ENCODE results near the gene KANK4. TPM values are rescaled to one million over a fixed set of nuclear protein-coding genes. Genes with fewer than 3 reads are reported as not detected.

KANK4 gene
- total and polyA plus RNA-seq, 7 experiments from 2014 or later = not detected

DNA sequence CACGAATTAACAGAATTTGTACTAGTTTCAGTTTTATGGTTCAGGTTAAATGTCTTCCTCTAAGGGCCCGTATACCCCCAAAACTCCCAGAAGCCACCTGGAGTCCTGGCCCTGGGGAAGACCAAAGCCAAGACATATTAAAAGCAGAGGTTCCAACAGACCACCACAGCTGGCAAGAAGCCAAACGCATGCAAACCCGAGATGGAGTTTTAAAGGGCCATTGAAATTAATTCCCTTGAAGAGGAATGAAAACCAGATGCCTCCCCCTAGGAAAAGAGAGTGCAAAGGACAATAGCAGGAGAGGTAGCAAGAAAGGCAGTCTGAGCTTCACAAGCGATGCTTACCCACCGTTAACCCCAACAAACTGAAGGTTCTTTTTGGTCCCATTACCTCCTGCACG is 48.1 kb downstream of the KANK4 start:
- Mint-ChIP-seq H3K36me3 (peaks cover 0 to 8% (median 0%) of the 10 kb centered on the region in 5 donors), H3K27ac (peak overlapping the region; percentile 85 to 97 (median 95)), H3K27me3 (no peaks in the 10 kb centered on the region), H3K4me3 (peak overlapping the region in 4 of 10 donors; percentile 11 to 71 (median 66)), H3K4me1 (peaks cover 25 to 42% (median 34%) of the 10 kb centered on the region in 7 donors), H3K9me3 (peaks cover 0 to 6% (median 0%) of the 10 kb centered on the region in 11 donors)
- ATAC-seq = no peak
- no peaks in the 10 kb centered on the region for H3K27me3 ChIP-seq (ENCODE audit: control insufficient read depth in 2 of 2, insufficient read depth in 2 of 2, low read length in 2 of 2)
- H3K9me3 ChIP-seq (ENCODE audit: control insufficient read depth in 2 of 3, low read length in 3 of 3) = no peaks in the 10 kb centered on the region
- ChIA-PET CTCF (no interaction called here), POLR2A (interaction anchor here (1.1 kb wide), 1 partner anchor 164 kb away, joined by 7 read pairs; no protein-coding TSS in a partner anchor)
- H3K4me1 ChIP-seq (ENCODE audit: control insufficient read depth in 2 of 2, insufficient read depth in 2 of 2, low read length in 2 of 2) = peaks cover 6 to 19% of the 10 kb centered on the region in 2 donors
- H3K27ac ChIP-seq (ENCODE audit: low read depth, low read length) = no peak overlapping the region
- no peak for DNase-seq
- H3K36me3 ChIP-seq (ENCODE audit: control insufficient read depth in 2 of 3, insufficient read depth in 3 of 3, low read length in 3 of 3) = no peaks in the 10 kb centered on the region
- intact Hi-C loops (cut with micrococcal nuclease) = loop anchor here in 1 of 2 donors (10.0 kb wide), 1 partner anchor 64 kb away; no protein-coding TSS in a partner anchor
- H3K4me3 ChIP-seq (ENCODE audit: low read length) = no peak overlapping the region

DNA sequence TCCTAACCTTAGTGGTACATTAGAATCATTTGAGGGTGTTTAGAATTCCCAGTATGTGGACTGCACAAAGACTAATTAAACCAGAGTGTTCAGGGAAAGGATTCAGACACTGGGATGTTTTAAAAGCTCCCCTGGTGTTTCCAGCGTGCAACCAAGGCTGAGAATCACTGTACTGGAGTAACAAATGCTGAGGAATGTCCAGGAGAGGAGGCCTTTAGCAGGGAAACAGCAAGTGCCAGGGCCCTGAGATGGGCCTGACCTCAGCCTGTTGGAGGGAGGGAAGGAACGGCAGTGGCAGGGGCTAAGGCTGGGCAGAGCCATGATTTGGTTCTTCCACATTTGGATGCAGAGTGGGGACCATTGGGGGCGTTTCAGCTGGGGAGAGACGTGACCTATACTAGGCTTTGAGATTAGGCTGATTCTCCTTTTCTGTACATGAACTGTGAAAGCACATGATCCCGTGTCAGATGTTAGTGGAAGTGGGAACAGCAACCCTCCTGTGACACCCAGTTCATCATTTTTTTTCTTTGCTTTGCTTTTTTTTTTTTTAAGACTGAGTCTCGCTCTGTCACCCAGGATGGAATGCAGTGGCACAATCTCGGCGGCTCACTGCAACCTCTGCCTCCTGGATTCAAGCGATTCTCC is 49.3 kb downstream of the KANK4 start:
- DNase-seq = no peak
- no peaks in the 10 kb centered on the region for H3K36me3 ChIP-seq (ENCODE audit: control insufficient read depth in 2 of 3, insufficient read depth in 3 of 3, low read length in 3 of 3)
- ChIA-PET POLR2A (no interaction called here), CTCF (no interaction called here)
- no peak overlapping the region for H3K4me3 ChIP-seq (ENCODE audit: low read length)
- H3K27ac Mint-ChIP-seq = peak overlapping the region in 4 of 9 donors; percentile 28 to 96 (median 62)
- H3K9me3 ChIP-seq (ENCODE audit: control insufficient read depth in 2 of 3, low read length in 3 of 3) = no peaks in the 10 kb centered on the region
- no peaks in the 10 kb centered on the region for H3K27me3 Mint-ChIP-seq
- H3K27me3 ChIP-seq (ENCODE audit: control insufficient read depth in 2 of 2, insufficient read depth in 2 of 2, low read length in 2 of 2) = no peaks in the 10 kb centered on the region
- H3K27ac ChIP-seq (ENCODE audit: low read depth, low read length) = no peak overlapping the region
- H3K4me3 Mint-ChIP-seq = no peak overlapping the region
- H3K4me1 ChIP-seq (ENCODE audit: control insufficient read depth in 2 of 2, insufficient read depth in 2 of 2, low read length in 2 of 2) = peaks cover 6 to 19% of the 10 kb centered on the region in 2 donors
- peaks cover 0 to 4% (median 0%) of the 10 kb centered on the region in 11 donors for H3K9me3 Mint-ChIP-seq
- H3K4me1 Mint-ChIP-seq = peaks cover 25 to 40% (median 34%) of the 10 kb centered on the region in 7 donors
- ATAC-seq = no peak
- peaks cover 0 to 8% (median 0%) of the 10 kb centered on the region in 5 donors for H3K36me3 Mint-ChIP-seq
- intact Hi-C loops (cut with micrococcal nuclease) = loop anchor here in 1 of 2 donors (10.0 kb wide), 1 partner anchor 65 kb away; no protein-coding TSS in a partner anchor

DNA sequence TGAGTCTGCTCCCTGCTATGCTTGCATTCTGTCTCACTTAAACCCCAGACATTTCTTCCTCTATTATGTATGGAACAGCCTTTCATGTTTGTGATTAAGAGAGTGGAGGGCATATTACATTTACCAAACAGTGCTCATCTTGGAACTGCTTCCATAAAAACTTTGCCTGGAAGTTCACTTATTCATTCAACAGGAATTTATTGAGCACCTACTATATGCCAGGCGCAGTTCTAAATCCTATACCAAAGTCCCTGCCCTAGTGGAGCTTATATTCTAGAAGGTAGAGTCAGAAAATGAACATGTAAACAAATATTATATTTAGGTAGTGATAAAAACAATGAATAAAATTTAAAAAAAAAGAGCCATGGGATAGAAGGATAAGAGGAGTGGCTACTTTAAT is 49.8 kb downstream of the KANK4 start:
- Mint-ChIP-seq H3K4me1 (peaks cover 25 to 39% (median 34%) of the 10 kb centered on the region in 7 donors), H3K4me3 (no peak overlapping the region), H3K27me3 (no peaks in the 10 kb centered on the region), H3K27ac (peak overlapping the region in 4 of 9 donors; percentile 22 to 96 (median 62)), H3K36me3 (peaks cover 0 to 8% (median 0%) of the 10 kb centered on the region in 5 donors), H3K9me3 (peaks cover 0 to 4% (median 0%) of the 10 kb centered on the region in 11 donors)
- no peaks in the 10 kb centered on the region for H3K9me3 ChIP-seq (ENCODE audit: control insufficient read depth in 2 of 3, low read length in 3 of 3)
- ChIA-PET POLR2A (no interaction called here), CTCF (no interaction called here)
- DNase-seq (no peak), ATAC-seq (no peak)
- peaks cover 6 to 19% of the 10 kb centered on the region in 2 donors for H3K4me1 ChIP-seq (ENCODE audit: control insufficient read depth in 2 of 2, insufficient read depth in 2 of 2, low read length in 2 of 2)
- H3K27me3 ChIP-seq (ENCODE audit: control insufficient read depth in 2 of 2, insufficient read depth in 2 of 2, low read length in 2 of 2) = no peaks in the 10 kb centered on the region
- intact Hi-C loops (cut with micrococcal nuclease) = no loop called here
- no peak overlapping the region for H3K27ac ChIP-seq (ENCODE audit: low read depth, low read length)
- H3K4me3 ChIP-seq (ENCODE audit: low read length) = no peak overlapping the region
- H3K36me3 ChIP-seq (ENCODE audit: control insufficient read depth in 2 of 3, insufficient read depth in 3 of 3, low read length in 3 of 3) = no peaks in the 10 kb centered on the region

DNA sequence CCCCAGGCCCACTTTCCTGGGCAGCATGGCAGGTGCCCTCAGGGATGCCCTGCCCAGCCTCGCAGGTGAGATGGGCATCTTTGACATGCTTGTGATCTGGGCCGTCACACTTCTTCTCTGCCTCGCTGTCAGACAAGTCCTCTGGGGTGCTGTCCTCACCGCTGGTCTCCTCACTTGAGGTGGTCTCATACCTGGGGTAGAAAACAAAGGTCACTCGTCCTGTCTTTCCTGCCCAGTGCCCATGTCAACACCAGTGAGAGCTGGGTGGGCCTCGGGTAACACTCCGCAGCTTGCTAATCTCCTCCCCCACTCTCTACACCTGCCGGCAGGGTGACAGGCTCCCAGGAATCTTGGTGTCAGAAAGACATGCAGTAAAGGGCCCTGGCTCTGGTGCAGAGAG is 50.9 kb downstream of the KANK4 start:
- H3K27ac Mint-ChIP-seq = peak overlapping the region in 1 of 9 donors; percentile 17
- ATAC-seq (no peak), DNase-seq (no peak)
- H3K4me3 ChIP-seq (ENCODE audit: low read length) = no peak overlapping the region
- peaks cover 0 to 4% (median 0%) of the 10 kb centered on the region in 11 donors for H3K9me3 Mint-ChIP-seq
- ChIA-PET POLR2A (no interaction called here), CTCF (no interaction called here)
- H3K36me3 Mint-ChIP-seq = peaks cover 0 to 8% (median 0%) of the 10 kb centered on the region in 5 donors
- H3K27me3 ChIP-seq (ENCODE audit: control insufficient read depth in 2 of 2, insufficient read depth in 2 of 2, low read length in 2 of 2) = no peaks in the 10 kb centered on the region
- peaks cover 0 to 3% (median 0%) of the 10 kb centered on the region in 5 donors for H3K27me3 Mint-ChIP-seq
- H3K9me3 ChIP-seq (ENCODE audit: control insufficient read depth in 2 of 3, low read length in 3 of 3) = no peaks in the 10 kb centered on the region
- H3K4me3 Mint-ChIP-seq = no peak overlapping the region
- H3K4me1 Mint-ChIP-seq = peaks cover 22 to 32% (median 26%) of the 10 kb centered on the region in 7 donors
- intact Hi-C loops (cut with micrococcal nuclease) = no loop called here
- peaks cover 6 to 19% of the 10 kb centered on the region in 2 donors for H3K4me1 ChIP-seq (ENCODE audit: control insufficient read depth in 2 of 2, insufficient read depth in 2 of 2, low read length in 2 of 2)
- no peak overlapping the region for H3K27ac ChIP-seq (ENCODE audit: low read depth, low read length)
- no peaks in the 10 kb centered on the region for H3K36me3 ChIP-seq (ENCODE audit: control insufficient read depth in 2 of 3, insufficient read depth in 3 of 3, low read length in 3 of 3)

DNA sequence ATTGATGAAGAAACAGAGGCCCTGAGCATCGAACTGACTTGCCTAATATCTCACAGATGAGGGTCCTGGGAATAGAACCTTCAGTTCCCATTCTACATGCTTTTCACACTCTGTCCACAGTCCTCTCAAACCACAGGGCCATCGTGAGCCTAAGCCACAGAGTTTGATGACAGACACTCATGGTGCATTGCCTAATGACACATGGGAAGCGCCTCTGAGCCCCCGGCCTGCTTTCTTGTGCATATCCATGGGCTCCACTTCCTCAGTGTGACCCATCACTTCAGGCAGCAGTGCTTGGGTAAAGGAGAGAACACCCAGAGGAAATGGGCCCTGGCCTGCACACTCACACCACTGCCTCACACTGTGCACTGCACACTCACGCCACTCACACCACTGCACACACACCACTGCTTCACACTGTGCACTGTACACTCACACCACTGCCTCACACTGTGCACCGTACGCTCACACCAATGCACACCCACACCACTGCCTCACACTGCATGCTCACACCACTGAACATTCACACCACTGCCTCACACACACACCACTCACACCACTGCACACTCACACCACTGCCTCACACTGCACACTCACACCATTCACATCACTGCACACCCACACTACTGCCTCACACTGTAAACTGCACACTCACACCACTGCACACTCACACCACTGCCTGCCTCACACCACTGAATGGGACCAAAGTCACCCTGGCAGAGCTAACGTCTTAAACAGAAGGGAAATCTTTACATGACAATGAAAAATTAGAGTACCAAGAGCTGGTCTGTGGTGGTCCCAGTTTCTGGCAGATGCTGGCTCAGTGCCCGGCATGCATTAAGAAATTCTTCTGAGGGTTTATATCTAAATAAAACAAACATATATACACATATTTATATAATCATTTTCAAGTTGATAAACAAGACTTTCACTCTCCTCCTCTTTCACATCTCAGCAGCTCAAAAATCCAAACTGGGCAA is 53.0 kb downstream of the KANK4 start:
- H3K27ac ChIP-seq (ENCODE audit: low read depth, low read length) = no peak overlapping the region
- Mint-ChIP-seq H3K36me3 (no peaks in the 10 kb centered on the region), H3K4me3 (no peak overlapping the region), H3K27me3 (peaks cover 4 to 13% (median 7%) of the 10 kb centered on the region in 5 donors), H3K9me3 (peaks cover 0 to 9% (median 0%) of the 10 kb centered on the region in 11 donors), H3K27ac (peak overlapping the region in 1 of 9 donors; percentile 51), H3K4me1 (peaks cover 5 to 17% (median 8%) of the 10 kb centered on the region in 7 donors)
- H3K36me3 ChIP-seq (ENCODE audit: control insufficient read depth in 2 of 3, insufficient read depth in 3 of 3, low read length in 3 of 3) = no peaks in the 10 kb centered on the region
- H3K27me3 ChIP-seq (ENCODE audit: control insufficient read depth in 2 of 2, insufficient read depth in 2 of 2, low read length in 2 of 2) = no peaks in the 10 kb centered on the region
- ATAC-seq (peak; percentile 49), DNase-seq (no peak)
- no peak overlapping the region for H3K4me3 ChIP-seq (ENCODE audit: low read length)
- no peaks in the 10 kb centered on the region for H3K9me3 ChIP-seq (ENCODE audit: control insufficient read depth in 2 of 3, low read length in 3 of 3)
- ChIA-PET CTCF (interaction anchor here (0.6 kb wide), 1 partner anchor 91 kb away, joined by 3 read pairs; no protein-coding TSS in a partner anchor), POLR2A (no interaction called here)
- intact Hi-C loops (cut with micrococcal nuclease) = no loop called here
- H3K4me1 ChIP-seq (ENCODE audit: control insufficient read depth in 2 of 2, insufficient read depth in 2 of 2, low read length in 2 of 2) = peaks cover 0 to 5% of the 10 kb centered on the region in 2 donors

- ATAC-seq (no peak), DNase-seq (no peak)
- Histone ChIP-seq H3K27me3 (ENCODE audit: control insufficient read depth in 2 of 2, insufficient read depth in 2 of 2, low read length in 2 of 2) (no peaks in the 10 kb centered on the region), H3K27ac (ENCODE audit: low read depth, low read length) (no peak overlapping the region), H3K4me3 (ENCODE audit: low read length) (no peak overlapping the region), H3K36me3 (ENCODE audit: control insufficient read depth in 2 of 3, insufficient read depth in 3 of 3, low read length in 3 of 3) (no peaks in the 10 kb centered on the region), H3K9me3 (ENCODE audit: control insufficient read depth in 2 of 3, low read length in 3 of 3) (no peaks in the 10 kb centered on the region), H3K4me1 (ENCODE audit: control insufficient read depth in 2 of 2, insufficient read depth in 2 of 2, low read length in 2 of 2) (no peaks in the 10 kb centered on the region)
- Mint-ChIP-seq H3K27ac (no peak overlapping the region), H3K4me1 (peaks cover 0 to 2% (median 0%) of the 10 kb centered on the region in 7 donors), H3K9me3 (peaks cover 0 to 9% (median 0%) of the 10 kb centered on the region in 11 donors), H3K4me3 (no peak overlapping the region), H3K27me3 (peaks cover 4 to 13% (median 7%) of the 10 kb centered on the region in 5 donors), H3K36me3 (no peaks in the 10 kb centered on the region)
- intact Hi-C loops (cut with micrococcal nuclease) = no loop called here
- ChIA-PET CTCF (interaction anchor here (0.9 kb wide), 1 partner anchor 138 kb away, joined by 3 read pairs; no protein-coding TSS in a partner anchor), POLR2A (interaction anchor here (1.5 kb wide), 1 partner anchor 9 kb away, joined by 3 read pairs; no protein-coding TSS in a partner anchor)
Measured at GRCh38 chr1:62263814-62264353, 55.4 kb downstream of the KANK4 start.
